Upper lobe of left lung (tissue), 4 donors: ENCODE measurements around the gene FNDC3B.

Source experiments
- CTCF ChIP-seq, 6 experiments: fragments of 450-650 bp in 4 of 6; fragments of 200-600 bp in 2 of 6; sonication (generic) in 2 of 6; IDR thresholded peaks; one replicate each; pipeline ENCODE4 v1.5.1; 2016 to 2019; ENCODE audit warnings: antibody characterized with exemption in 6 of 6
- POLR2AphosphoS5 ChIP-seq, 2 donors: sonication (generic); formaldehyde crosslinking; IDR thresholded peaks; one replicate each; pipeline ENCODE4 v1.5.1; 2017; ENCODE audit warnings: antibody characterized with exemption in 2 of 2

GRCh38 chr3:172277151-172277652 is 237.8 kb downstream of the FNDC3B start:
- TF ChIP-seq CTCF (IDR thresholded peaks at IDR 0.05) (no peak), POLR2AphosphoS5 (IDR thresholded peaks at IDR 0.05) (no peak)
